ENCODE measurements around the gene CEP131.

Gene CEP131

GRCh38 chr17:81199482-81199830 lies 23.3 kb downstream of the CEP131 start:
- WGBS, result 96% methylated on average over 18 of the region's 18 CpGs
- H2BK15ac ChIP-seq (ENCODE audit: low read depth, poor library complexity, severe bottlenecking), result no peak overlapping the region
- H3K4ac ChIP-seq (ENCODE audit: low read depth in 1 of 2, low read length in 2 of 2), result no peak overlapping the region
- peaks cover 7% of the 10 kb centered on the region for H3K4me1 ChIP-seq (ENCODE audit: control insufficient read depth, insufficient read depth, low read depth, low read length)
- H2BK120ac ChIP-seq (ENCODE audit: low read depth, low read length), result no peak overlapping the region
- H2AK5ac ChIP-seq (ENCODE audit: low read length, severe bottlenecking), result no peak overlapping the region
- H4K91ac ChIP-seq (ENCODE audit: low read length), result no peak overlapping the region
- DNase-seq, result no peak
- H3K9ac ChIP-seq (ENCODE audit: low read length), result no peak overlapping the region
- no peak overlapping the region for H3K23ac ChIP-seq (ENCODE audit: low read length in 2 of 2)
- H3K27me3 ChIP-seq (ENCODE audit: control insufficient read depth in 1 of 2, insufficient read depth in 1 of 2, low read length in 2 of 2), result no peaks in the 10 kb centered on the region
- H3K9me3 ChIP-seq (ENCODE audit: control insufficient read depth, low read length), result no peaks in the 10 kb centered on the region
- no peak overlapping the region for H3K27ac ChIP-seq (ENCODE audit: low read length, poor library complexity, severe bottlenecking)
- H3K14ac ChIP-seq (ENCODE audit: low read length in 2 of 2), result no peak overlapping the region
- H2BK12ac ChIP-seq (ENCODE audit: low read length in 2 of 2), result no peak overlapping the region
- no peak overlapping the region for H3K18ac ChIP-seq (ENCODE audit: low read depth in 1 of 2, low read length in 2 of 2)
- no peak overlapping the region for H3K4me2 ChIP-seq (ENCODE audit: low read length, poor library complexity, severe bottlenecking)
- H3K79me1 ChIP-seq (replicated peaks; ENCODE audit: low read length, poor library complexity, severe bottlenecking), result peaks cover 2% of the 10 kb centered on the region
- H2BK5ac ChIP-seq (ENCODE audit: low read depth, low read length, poor library complexity, severe bottlenecking), result no peak overlapping the region
- no peak overlapping the region for H3K4me3 ChIP-seq (ENCODE audit: insufficient read depth in 1 of 2, low read depth in 1 of 2, low read length in 2 of 2)
- no peak overlapping the region for H4K8ac ChIP-seq (ENCODE audit: low read length)
- peaks cover 0 to 80% of the 10 kb centered on the region in 2 experiments for H3K36me3 ChIP-seq (ENCODE audit: control insufficient read depth in 1 of 2, insufficient read depth in 2 of 2, low read depth in 1 of 2, low read length in 2 of 2)
- H2AFZ ChIP-seq (ENCODE audit: low read depth, low read length), result no peak overlapping the region

- H3K27ac ChIP-seq (ENCODE audit: low read length, poor library complexity, severe bottlenecking), result no peak overlapping the region
- H2BK12ac ChIP-seq (ENCODE audit: low read length in 2 of 2), result no peak overlapping the region
- H3K4me1 ChIP-seq (ENCODE audit: control insufficient read depth, insufficient read depth, low read depth, low read length), result peaks cover 8% of the 10 kb centered on the region
- H3K9ac ChIP-seq (ENCODE audit: low read length), result no peak overlapping the region
- H3K4me2 ChIP-seq (ENCODE audit: low read length, poor library complexity, severe bottlenecking), result no peak overlapping the region
- no peak overlapping the region for H2BK120ac ChIP-seq (ENCODE audit: low read depth, low read length)
- peaks cover 0 to 81% of the 10 kb centered on the region in 2 experiments for H3K36me3 ChIP-seq (ENCODE audit: control insufficient read depth in 1 of 2, insufficient read depth in 2 of 2, low read depth in 1 of 2, low read length in 2 of 2)
- no peak overlapping the region for H3K4ac ChIP-seq (ENCODE audit: low read depth in 1 of 2, low read length in 2 of 2)
- H2AK5ac ChIP-seq (ENCODE audit: low read length, severe bottlenecking), result no peak overlapping the region
- DNase-seq, result no peak
- no peak overlapping the region for H3K14ac ChIP-seq (ENCODE audit: low read length in 2 of 2)
- H4K8ac ChIP-seq (ENCODE audit: low read length), result no peak overlapping the region
- no peak overlapping the region for H3K4me3 ChIP-seq (ENCODE audit: insufficient read depth in 1 of 2, low read depth in 1 of 2, low read length in 2 of 2)
- no peak overlapping the region for H3K18ac ChIP-seq (ENCODE audit: low read depth in 1 of 2, low read length in 2 of 2)
- H2BK5ac ChIP-seq (ENCODE audit: low read depth, low read length, poor library complexity, severe bottlenecking), result no peak overlapping the region
- no peak overlapping the region for H2AFZ ChIP-seq (ENCODE audit: low read depth, low read length)
- H3K23ac ChIP-seq (ENCODE audit: low read length in 2 of 2), result no peak overlapping the region
- peaks cover 2% of the 10 kb centered on the region for H3K79me1 ChIP-seq (replicated peaks; ENCODE audit: low read length, poor library complexity, severe bottlenecking)
- H3K27me3 ChIP-seq (ENCODE audit: control insufficient read depth in 1 of 2, insufficient read depth in 1 of 2, low read length in 2 of 2), result no peaks in the 10 kb centered on the region
- no peak overlapping the region for H2BK15ac ChIP-seq (ENCODE audit: low read depth, poor library complexity, severe bottlenecking)
- no peak overlapping the region for H4K91ac ChIP-seq (ENCODE audit: low read length)
- 96% methylated on average over 22 of the region's 22 CpGs for WGBS
- no peaks in the 10 kb centered on the region for H3K9me3 ChIP-seq (ENCODE audit: control insufficient read depth, low read length)
Measured at GRCh38 chr17:81198826-81199481, 23.8 kb downstream of the CEP131 start.

GRCh38 chr17:81197831-81198490 lies 24.8 kb downstream of the CEP131 start:
- Histone ChIP-seq H4K8ac (ENCODE audit: low read length) (no peak overlapping the region), H2AFZ (ENCODE audit: low read depth, low read length) (no peak overlapping the region), H3K14ac (ENCODE audit: low read length in 2 of 2) (no peak overlapping the region), H3K4me3 (ENCODE audit: insufficient read depth in 1 of 2, low read depth in 1 of 2, low read length in 2 of 2) (no peak overlapping the region), H3K18ac (ENCODE audit: low read depth in 1 of 2, low read length in 2 of 2) (no peak overlapping the region), H3K4ac (ENCODE audit: low read depth in 1 of 2, low read length in 2 of 2) (no peak overlapping the region), H3K9me3 (ENCODE audit: control insufficient read depth, low read length) (no peaks in the 10 kb centered on the region), H3K9ac (ENCODE audit: low read length) (no peak overlapping the region), H2BK12ac (ENCODE audit: low read length in 2 of 2) (no peak overlapping the region), H3K27ac (ENCODE audit: low read length, poor library complexity, severe bottlenecking) (no peak overlapping the region), H3K36me3 (ENCODE audit: control insufficient read depth in 1 of 2, insufficient read depth in 2 of 2, low read depth in 1 of 2, low read length in 2 of 2) (peaks cover 0 to 82% of the 10 kb centered on the region in 2 experiments), H3K79me1 (replicated peaks; ENCODE audit: low read length, poor library complexity, severe bottlenecking) (peaks cover 2% of the 10 kb centered on the region), H2BK5ac (ENCODE audit: low read depth, low read length, poor library complexity, severe bottlenecking) (no peak overlapping the region), H2BK120ac (ENCODE audit: low read depth, low read length) (no peak overlapping the region), H4K91ac (ENCODE audit: low read length) (no peak overlapping the region), H2BK15ac (ENCODE audit: low read depth, poor library complexity, severe bottlenecking) (no peak overlapping the region), H3K27me3 (ENCODE audit: control insufficient read depth in 1 of 2, insufficient read depth in 1 of 2, low read length in 2 of 2) (no peaks in the 10 kb centered on the region), H2AK5ac (ENCODE audit: low read length, severe bottlenecking) (no peak overlapping the region), H3K4me2 (ENCODE audit: low read length, poor library complexity, severe bottlenecking) (no peak overlapping the region), H3K4me1 (ENCODE audit: control insufficient read depth, insufficient read depth, low read depth, low read length) (peaks cover 10% of the 10 kb centered on the region), H3K23ac (ENCODE audit: low read length in 2 of 2) (no peak overlapping the region)
- no peak for DNase-seq
- 92% methylated on average over 21 of the region's 21 CpGs for WGBS

- H3K4me3 ChIP-seq (ENCODE audit: insufficient read depth in 1 of 2, low read depth in 1 of 2, low read length in 2 of 2), result no peak overlapping the region
- H2AK5ac ChIP-seq (ENCODE audit: low read length, severe bottlenecking), result no peak overlapping the region
- peaks cover 2% of the 10 kb centered on the region for H3K79me1 ChIP-seq (replicated peaks; ENCODE audit: low read length, poor library complexity, severe bottlenecking)
- no peak overlapping the region for H3K4ac ChIP-seq (ENCODE audit: low read depth in 1 of 2, low read length in 2 of 2)
- H2BK120ac ChIP-seq (ENCODE audit: low read depth, low read length), result no peak overlapping the region
- no peak overlapping the region for H2BK5ac ChIP-seq (ENCODE audit: low read depth, low read length, poor library complexity, severe bottlenecking)
- peaks cover 0 to 85% of the 10 kb centered on the region in 2 experiments for H3K36me3 ChIP-seq (ENCODE audit: control insufficient read depth in 1 of 2, insufficient read depth in 2 of 2, low read depth in 1 of 2, low read length in 2 of 2)
- no peak overlapping the region for H2BK12ac ChIP-seq (ENCODE audit: low read length in 2 of 2)
- no peak overlapping the region for H3K27ac ChIP-seq (ENCODE audit: low read length, poor library complexity, severe bottlenecking)
- H3K23ac ChIP-seq (ENCODE audit: low read length in 2 of 2), result no peak overlapping the region
- no peak overlapping the region for H3K18ac ChIP-seq (ENCODE audit: low read depth in 1 of 2, low read length in 2 of 2)
- H2BK15ac ChIP-seq (ENCODE audit: low read depth, poor library complexity, severe bottlenecking), result no peak overlapping the region
- H3K4me1 ChIP-seq (ENCODE audit: control insufficient read depth, insufficient read depth, low read depth, low read length), result peaks cover 10% of the 10 kb centered on the region
- H4K8ac ChIP-seq (ENCODE audit: low read length), result no peak overlapping the region
- no peak overlapping the region for H3K14ac ChIP-seq (ENCODE audit: low read length in 2 of 2)
- DNase-seq, result no peak
- WGBS, result 88% methylated on average over 14 of the region's 14 CpGs
- H2AFZ ChIP-seq (ENCODE audit: low read depth, low read length), result no peak overlapping the region
- H4K91ac ChIP-seq (ENCODE audit: low read length), result no peak overlapping the region
- no peaks in the 10 kb centered on the region for H3K9me3 ChIP-seq (ENCODE audit: control insufficient read depth, low read length)
- H3K27me3 ChIP-seq (ENCODE audit: control insufficient read depth in 1 of 2, insufficient read depth in 1 of 2, low read length in 2 of 2), result no peaks in the 10 kb centered on the region
- no peak overlapping the region for H3K4me2 ChIP-seq (ENCODE audit: low read length, poor library complexity, severe bottlenecking)
- no peak overlapping the region for H3K9ac ChIP-seq (ENCODE audit: low read length)
Measured at GRCh38 chr17:81197409-81197795, 25.4 kb downstream of the CEP131 start.
